ENCODE measurements around the gene GJC1.
"Not testable (repeated sequence)": the region's sequence is repeated elsewhere in the genome, so short reads cannot be mapped to it uniquely, and the experiment has no call there.

GJC1 gene

GRCh38 chr17:44842748-44843147 is 12.7 kb upstream of the GJC1 start:
- no peak for DNase-seq

GRCh38 chr17:44840936-44841335 is 10.8 kb upstream of the GJC1 start:
- DNase-seq, result no peak

GRCh38 chr17:44840274-44840673 is 10.2 kb upstream of the GJC1 start:
- DNase-seq, result no peak

GRCh38 chr17:44837196-44837595 is 7.1 kb upstream of the GJC1 start:
- DNase-seq, result no peak

GRCh38 chr17:44832805-44833204 is 2.7 kb upstream of the GJC1 start:
- DNase-seq, result no peak

GRCh38 chr17:44831371-44831770 is 1.3 kb upstream of the GJC1 start:
- no peak for DNase-seq

- peak; percentile 25 for DNase-seq
These were observed 537 bp upstream of the GJC1 start for GRCh38 chr17:44830359-44831288.

GRCh38 chr17:44828919-44829522 is 1.1 kb downstream of the GJC1 start:
- DNase-seq, result no peak

GRCh38 chr17:44827863-44828262 is 2.2 kb downstream of the GJC1 start:
- DNase-seq, result no peak

GRCh38 chr17:44826123-44826790 is 3.8 kb downstream of the GJC1 start:
- no peak for DNase-seq

GRCh38 chr17:44825236-44825635 is 4.9 kb downstream of the GJC1 start:
- not testable (repeated sequence) for DNase-seq

GRCh38 chr17:44820631-44821212 is 9.4 kb downstream of the GJC1 start:
- DNase-seq, result no peak

- not testable (repeated sequence) for DNase-seq
These were observed 11.6 kb downstream of the GJC1 start for GRCh38 chr17:44818508-44818907.

- DNase-seq, result no peak
These were observed 17.8 kb downstream of the GJC1 start for GRCh38 chr17:44812263-44812662.

- not testable (repeated sequence) for DNase-seq
These were observed 21.3 kb downstream of the GJC1 start for GRCh38 chr17:44808656-44809388.

GRCh38 chr17:44808156-44808555 is 21.9 kb downstream of the GJC1 start:
- no peak for DNase-seq

- DNase-seq, result no peak
These were observed 22.3 kb downstream of the GJC1 start for GRCh38 chr17:44807817-44808155.

- no peak for DNase-seq
These were observed 22.8 kb downstream of the GJC1 start for GRCh38 chr17:44807093-44807816.

GRCh38 chr17:44804302-44805089 is 25.6 kb downstream of the GJC1 start:
- DNase-seq, result no peak

- DNase-seq, result no peak
These were observed 28.2 kb downstream of the GJC1 start for GRCh38 chr17:44801880-44802279.

- DNase-seq, result no peak
These were observed 31.7 kb downstream of the GJC1 start for GRCh38 chr17:44798356-44798755.

All from activated naive CD4-positive, alpha-beta T cell treated with anti-CD3 and anti-CD28 coated beads, Interleukin-2, amount 50 U/mL, for 16 hours (primary cell).